IMR-90 (cell line): Measurements from ENCODE around the gene NEDD4L.

Experiments used
- BHLHE40 ChIP-seq: fragments of 150-350 bp; IDR thresholded peaks from 2 replicates; pipeline ENCODE4 v1.6.1; 2016; ENCODE audit warnings: mild to moderate bottlenecking, low read depth, low read length
- CTCF ChIP-seq: conservative IDR thresholded peaks from 2 replicates; pipeline ENCODE4 v1.5.1; 2012; ENCODE audit warnings: mild to moderate bottlenecking, low read depth, low read length, improper control_type of control experiment
- FOS ChIP-seq: fragments of 150-350 bp; IDR thresholded peaks from 2 replicates; pipeline ENCODE4 v1.6.1; 2016; ENCODE audit warnings: low read depth, low read length
- MAFK ChIP-seq: IDR thresholded peaks from 2 replicates; pipeline ENCODE4 v1.6.1; 2012; ENCODE audit warnings: low read depth, low read length, improper control_type of control experiment
- MXI1 ChIP-seq: IDR thresholded peaks from 2 replicates; pipeline ENCODE4 v1.6.1; 2012; ENCODE audit warnings: low read depth, mild to moderate bottlenecking, low read length, moderate library complexity, borderline replicate concordance
- POLR2A ChIP-seq: IDR thresholded peaks from 2 replicates; pipeline ENCODE4 v1.6.1; 2012; ENCODE audit warnings: mild to moderate bottlenecking, low read depth, low read length
- RAD21 ChIP-seq: IDR thresholded peaks from 2 replicates; pipeline ENCODE4 v1.6.1; 2012; ENCODE audit warnings: low read length, improper control_type of control experiment
- SMC3 ChIP-seq: fragments of 150-350 bp; IDR thresholded peaks from 2 replicates; pipeline ENCODE4 v1.6.1; 2016; ENCODE audit warnings: low read depth, mild to moderate bottlenecking, antibody characterized with exemption, low read length, moderate library complexity
- USF2 ChIP-seq: fragments of 150-350 bp; IDR thresholded peaks from 2 replicates; pipeline ENCODE4 v1.6.1; 2017; ENCODE audit warnings: mild to moderate bottlenecking, antibody characterized with exemption, low read length, low read depth

- TF ChIP-seq CTCF = no peak
- TF ChIP-seq SMC3 = no peak
- TF ChIP-seq FOS = no peak
- no peak for TF ChIP-seq USF2
- TF ChIP-seq BHLHE40 = no peak
- TF ChIP-seq POLR2A = no peak
- no peak for TF ChIP-seq RAD21
- TF ChIP-seq MXI1 = no peak
- no peak for TF ChIP-seq MAFK
These were observed 190.3 kb downstream of the NEDD4L start for GRCh38 chr18:58234359-58234741.
